ENCODE results near the gene MGAT4A. TPM values are rescaled to one million over a fixed set of nuclear protein-coding genes. Genes with fewer than 3 reads are reported as not detected.

MGAT4A gene
- total and polyA plus RNA-seq, 4 donors = 16.1 to 43.7 (median 31.9) TPM

- peaks cover 0 to 1% (median 0%) of the 10 kb centered on the region in 4 donors for H3K9me3 ChIP-seq (ENCODE audit: control insufficient read depth in 4 of 4, insufficient read depth in 3 of 4, low read length in 3 of 4)
- no peak overlapping the region for H3K27ac ChIP-seq (ENCODE audit: low read depth in 1 of 2, low read length in 1 of 2)
- peaks cover 3 to 46% (median 19%) of the 10 kb centered on the region in 4 donors for H3K36me3 ChIP-seq (ENCODE audit: control insufficient read depth in 4 of 4, insufficient read depth in 4 of 4, low read length in 4 of 4)
- no peak overlapping the region for H3K9ac ChIP-seq (ENCODE audit: insufficient read depth in 1 of 2, low read length in 2 of 2)
- H3K4me3 ChIP-seq = no peak overlapping the region
- DNase-seq (no peak), ATAC-seq (ENCODE audit: insufficient read depth, low FRiP score) (no peak)
- H3K27me3 ChIP-seq (ENCODE audit: control insufficient read depth in 3 of 3, insufficient read depth in 3 of 3, low read length in 2 of 3) = no peaks in the 10 kb centered on the region
- TF ChIP-seq CTCF (IDR thresholded peaks at IDR 0.05; ENCODE audit: control extremely low read depth, extremely low read depth) = no peak
- no peaks in the 10 kb centered on the region for H3K4me1 ChIP-seq (ENCODE audit: control insufficient read depth in 5 of 5, insufficient read depth in 5 of 5, low read length in 5 of 5)
- WGBS, 2 donors = 97 to 98% methylated on average over 9 of the region's 9 CpGs
Measured at GRCh38 chr2:98582523-98582922, 148.4 kb downstream of the MGAT4A start.

DNA sequence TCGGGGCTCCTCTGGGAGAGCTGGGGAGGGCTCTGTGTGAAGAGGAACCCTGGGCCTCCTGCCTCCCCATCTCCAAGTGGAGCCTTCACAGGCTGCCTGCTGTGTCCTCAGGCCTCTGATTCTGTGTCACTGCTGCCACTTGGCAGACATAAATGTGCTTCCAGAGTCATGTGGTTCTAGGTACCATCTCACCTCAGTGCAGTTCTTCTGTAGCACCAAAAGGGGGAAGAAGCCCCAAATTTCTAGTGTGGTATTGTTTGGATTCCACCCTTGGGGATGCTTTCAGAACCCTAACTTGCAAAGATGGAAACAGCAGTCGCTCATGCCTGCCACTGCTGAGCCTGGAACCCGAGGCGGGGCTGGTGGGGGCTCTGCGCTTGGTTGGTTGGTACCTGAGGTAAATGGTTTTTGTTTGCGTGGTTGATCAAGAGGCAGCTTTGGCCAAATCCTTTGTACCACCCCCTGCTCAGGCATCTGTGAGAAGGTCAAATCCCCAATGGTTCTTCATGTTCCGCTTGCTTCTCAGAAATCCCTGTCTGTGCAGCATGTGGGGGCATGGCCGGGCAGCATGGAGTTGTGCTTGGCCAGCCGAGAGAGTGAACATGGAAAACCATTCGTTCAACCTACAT is 150.2 kb downstream of the MGAT4A start:
- no peak for TF ChIP-seq CTCF (IDR thresholded peaks at IDR 0.05; ENCODE audit: control extremely low read depth, extremely low read depth)
- Histone ChIP-seq H3K27ac (ENCODE audit: low read depth in 1 of 2, low read length in 1 of 2) (no peak overlapping the region), H3K4me3 (no peak overlapping the region), H3K9ac (ENCODE audit: insufficient read depth in 1 of 2, low read length in 2 of 2) (no peak overlapping the region), H3K36me3 (ENCODE audit: control insufficient read depth in 4 of 4, insufficient read depth in 4 of 4, low read length in 4 of 4) (peaks cover 3 to 57% (median 19%) of the 10 kb centered on the region in 4 donors), H3K27me3 (ENCODE audit: control insufficient read depth in 3 of 3, insufficient read depth in 3 of 3, low read length in 2 of 3) (no peaks in the 10 kb centered on the region), H3K4me1 (ENCODE audit: control insufficient read depth in 5 of 5, insufficient read depth in 5 of 5, low read length in 5 of 5) (no peaks in the 10 kb centered on the region), H3K9me3 (ENCODE audit: control insufficient read depth in 4 of 4, insufficient read depth in 3 of 4, low read length in 3 of 4) (peaks cover 0 to 1% (median 0%) of the 10 kb centered on the region in 4 donors)
- 92 to 95% methylated on average over 10 of the region's 10 CpGs for WGBS, 2 donors
- no peak for ATAC-seq (ENCODE audit: insufficient read depth, low FRiP score)
- DNase-seq = no peak

DNA sequence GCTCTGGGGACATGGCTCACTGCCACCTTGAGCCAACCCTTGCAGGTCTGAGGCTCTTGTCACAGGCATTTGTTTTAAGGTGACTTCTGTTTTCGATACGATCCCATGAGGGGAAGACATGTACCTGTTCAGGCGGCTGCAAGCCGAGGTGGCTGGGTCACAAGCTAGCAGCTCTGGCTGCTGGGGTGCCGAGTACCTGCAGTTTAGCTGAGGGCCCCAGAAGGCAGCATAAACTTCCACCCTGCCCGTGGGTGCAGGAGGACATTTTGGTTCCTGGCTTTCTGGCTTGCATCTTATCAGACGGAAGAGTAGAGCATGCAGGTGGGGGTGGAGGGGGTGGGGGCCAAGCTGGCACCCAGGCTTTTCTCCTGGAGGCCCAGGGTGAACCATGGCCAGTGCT is 151.0 kb downstream of the MGAT4A start:
- no peak for TF ChIP-seq CTCF (IDR thresholded peaks at IDR 0.05; ENCODE audit: control extremely low read depth, extremely low read depth)
- H3K4me3 ChIP-seq = no peak overlapping the region
- WGBS, 2 donors = 90 to 91% methylated on average over 7 of the region's 7 CpGs
- peaks cover 3 to 55% (median 23%) of the 10 kb centered on the region in 4 donors for H3K36me3 ChIP-seq (ENCODE audit: control insufficient read depth in 4 of 4, insufficient read depth in 4 of 4, low read length in 4 of 4)
- DNase-seq (no peak), ATAC-seq (ENCODE audit: insufficient read depth, low FRiP score) (no peak)
- H3K27me3 ChIP-seq (ENCODE audit: control insufficient read depth in 3 of 3, insufficient read depth in 3 of 3, low read length in 2 of 3) = no peaks in the 10 kb centered on the region
- H3K9ac ChIP-seq (ENCODE audit: insufficient read depth in 1 of 2, low read length in 2 of 2) = no peak overlapping the region
- no peak overlapping the region for H3K27ac ChIP-seq (ENCODE audit: low read depth in 1 of 2, low read length in 1 of 2)
- H3K9me3 ChIP-seq (ENCODE audit: control insufficient read depth in 4 of 4, insufficient read depth in 3 of 4, low read length in 3 of 4) = peaks cover 0 to 1% (median 0%) of the 10 kb centered on the region in 4 donors
- no peaks in the 10 kb centered on the region for H3K4me1 ChIP-seq (ENCODE audit: control insufficient read depth in 5 of 5, insufficient read depth in 5 of 5, low read length in 5 of 5)

DNA sequence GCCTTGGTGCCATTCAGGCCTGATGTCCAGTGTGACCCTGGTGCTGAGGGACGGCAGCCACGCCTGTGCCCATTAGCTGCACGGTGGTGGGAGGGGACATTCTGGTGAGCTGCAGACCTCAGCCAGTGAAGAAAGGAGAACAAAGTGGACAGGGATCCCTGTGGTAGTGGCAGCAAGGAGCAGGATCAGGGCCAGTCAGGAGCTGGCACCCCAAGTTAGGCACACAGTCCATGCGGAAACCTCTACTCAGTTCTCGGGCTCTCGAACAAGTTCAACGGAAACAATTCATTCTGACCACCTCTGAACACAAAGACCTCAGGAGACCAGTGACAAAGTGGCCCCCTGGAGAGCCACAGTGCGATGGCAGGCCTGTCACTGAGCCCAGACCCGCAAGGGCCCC is 152.7 kb downstream of the MGAT4A start:
- ATAC-seq (ENCODE audit: insufficient read depth, low FRiP score) (no peak), DNase-seq (no peak)
- peaks cover 4 to 52% (median 16%) of the 10 kb centered on the region in 4 donors for H3K36me3 ChIP-seq (ENCODE audit: control insufficient read depth in 4 of 4, insufficient read depth in 4 of 4, low read length in 4 of 4)
- no peaks in the 10 kb centered on the region for H3K27me3 ChIP-seq (ENCODE audit: control insufficient read depth in 3 of 3, insufficient read depth in 3 of 3, low read length in 2 of 3)
- no peak overlapping the region for H3K27ac ChIP-seq (ENCODE audit: low read depth in 1 of 2, low read length in 1 of 2)
- no peaks in the 10 kb centered on the region for H3K4me1 ChIP-seq (ENCODE audit: control insufficient read depth in 5 of 5, insufficient read depth in 5 of 5, low read length in 5 of 5)
- no peak for TF ChIP-seq CTCF (IDR thresholded peaks at IDR 0.05; ENCODE audit: control extremely low read depth, extremely low read depth)
- 92 to 95% methylated on average over 9 of the region's 9 CpGs for WGBS, 2 donors
- H3K9ac ChIP-seq (ENCODE audit: insufficient read depth in 1 of 2, low read length in 2 of 2) = no peak overlapping the region
- H3K9me3 ChIP-seq (ENCODE audit: control insufficient read depth in 4 of 4, insufficient read depth in 3 of 4, low read length in 3 of 4) = peaks cover 0 to 1% (median 0%) of the 10 kb centered on the region in 4 donors
- H3K4me3 ChIP-seq = no peak overlapping the region
